Panc1 (cell line): ENCODE results near the gene MBOAT7. TPM values are rescaled to one million over a fixed set of nuclear protein-coding genes. Genes with fewer than 3 reads are reported as not detected.
"Not testable (repeated sequence)": the region's sequence is repeated elsewhere in the genome, so short reads cannot be mapped to it uniquely, and the experiment has no call there.

Source experiments
- ATAC-seq: fragments of 200-7000 bp; cut with Tn5 transposase; 2 replicates; pipeline ENCODE4 v1.9.1; 2020; ENCODE audit warnings: mild to moderate bottlenecking, moderate library complexity
- BruUV-seq: library from RNA; stranded (reverse); fragments of 400-500 nt; replicated peaks from 2 replicates; lab custom pipeline; 2021; lab: Mats Ljungman, UMichigan
- CTCF ChIA-PET: fragments of 300-600 bp; sonication (Branson Sonifier 250); formaldehyde crosslinking; loops from one replicate; lab custom pipeline; 2022; ENCODE audit warnings: antibody characterized with exemption; lab: Charles Lee
- POLR2A ChIA-PET: fragments of 300-600 bp; sonication (Branson Sonifier 250); formaldehyde crosslinking; loops from one replicate; lab custom pipeline; 2022; ENCODE audit warnings: antibody characterized with exemption; lab: Charles Lee
- DNase-seq: peaks from one replicate; pipeline ENCODE4 v3.0.0-alpha.2; 2010; ENCODE audit warnings: low read depth, low spot score
- H3K27ac ChIP-seq: 2 replicates; pipeline ENCODE4 v1.5.1; 2011; ENCODE audit warnings: mild to moderate bottlenecking, low read length, inconsistent platforms
- H3K27me3 ChIP-seq: fragments of 200-500 bp; sonication (Bioruptor generic); 2 replicates; pipeline ENCODE4 v1.6.0; 2014; ENCODE audit warnings: low read length, inconsistent platforms; ENCODE audit not compliant: control insufficient read depth, insufficient read depth
- H3K36me3 ChIP-seq: fragments of 200-500 bp; sonication (Bioruptor generic); 2 replicates; pipeline ENCODE4 v1.5.1; 2014; ENCODE audit warnings: inconsistent platforms, mild to moderate bottlenecking, low read length, moderate library complexity; ENCODE audit not compliant: control insufficient read depth, insufficient read depth
- H3K4me1 ChIP-seq: 2 replicates; pipeline ENCODE4 v1.5.1; 2011; ENCODE audit warnings: inconsistent platforms, mild to moderate bottlenecking, low read length, moderate library complexity; ENCODE audit not compliant: control insufficient read depth, insufficient read depth
- H3K4me3 ChIP-seq, 2 experiments: 2 replicates each; pipeline ENCODE4 v1.5.1; 2011 to 2012; ENCODE audit warnings: low read depth in 2 of 2, low read length in 2 of 2, mild to moderate bottlenecking in 2 of 2, inconsistent platforms in 1 of 2, moderate library complexity in 1 of 2
- H3K9me3 ChIP-seq: fragments of 200-500 bp; sonication (Bioruptor generic); 2 replicates; pipeline ENCODE4 v1.5.1; 2014; ENCODE audit warnings: low read depth, mild to moderate bottlenecking, inconsistent platforms, low read length, moderate library complexity; ENCODE audit not compliant: control insufficient read depth, insufficient read depth
- POLR2AphosphoS5 ChIP-seq: IDR thresholded peaks from 2 replicates; pipeline ENCODE4 v1.6.1; 2012; ENCODE audit warnings: mild to moderate bottlenecking, low read depth, low read length, moderate library complexity
- REST ChIP-seq, 2 experiments: IDR thresholded peaks; 2 replicates each; pipeline ENCODE4 v1.6.1; 2011 to 2012; ENCODE audit warnings: low read depth in 2 of 2, control low read depth in 1 of 2, low read length in 1 of 2, mild to moderate bottlenecking in 1 of 2, moderate library complexity in 1 of 2; ENCODE audit not compliant: insufficient read depth in 1 of 2
- SIN3A ChIP-seq: IDR thresholded peaks from 2 replicates; pipeline ENCODE4 v1.6.1; 2012; ENCODE audit warnings: low read depth, mild to moderate bottlenecking, low read length, moderate library complexity, borderline replicate concordance; ENCODE audit not compliant: insufficient read depth
- TCF7L2 ChIP-seq: IDR thresholded peaks from 2 replicates; pipeline ENCODE4 v1.6.1; 2011; ENCODE audit warnings: mild to moderate bottlenecking, low read depth, low read length, inconsistent platforms
- in situ Hi-C: cut with HindIII; loops from 2 replicates; pipeline ENCODE4 v1.10.0; 2016; ENCODE audit warnings: low sequenced_read_pairs, low pct_unique_long_range_greater_than_20kb
- intact Hi-C: fragments of 100-400 bp; cut with micrococcal nuclease; formaldehyde crosslinking; loops from one replicate; pipeline ENCODE4 v1.10.0; 2022; ENCODE audit not compliant: unreplicated experiment
- total RNA-seq: library from RNA; stranded (reverse); gene quantifications from one replicate; pipeline ENCODE4 v1.2.1, GENCODE V29; 2021; ENCODE audit not compliant: unreplicated experiment
- TF ChIP-seq, protein P1 (sequence below): fragments of 450-650 bp; IDR thresholded peaks from 2 replicates; pipeline ENCODE4 v1.5.1; 2017; ENCODE audit warnings: mild to moderate bottlenecking

Gene MBOAT7
- total RNA-seq, 1 experiment from 2014 or later = 264 TPM

GRCh38 chr19:54207983-54208783 lies 18.8 kb upstream of the MBOAT7 start:
- DNase-seq (no peak), ATAC-seq (peak; percentile 29)
- no peak overlapping the region for H3K4me3 ChIP-seq
- H3K36me3 ChIP-seq = peaks cover 24% of the 10 kb centered on the region
- peaks cover 77% of the 10 kb centered on the region for H3K4me1 ChIP-seq
- ChIA-PET POLR2A (interaction anchor here (0.5 kb wide), 1 partner anchor 1952 kb away, joined by 13 read pairs; no protein-coding TSS in a partner anchor), CTCF (no interaction called here)
- no peaks in the 10 kb centered on the region for H3K9me3 ChIP-seq
- intact Hi-C loops (no loop called here), in situ Hi-C loops (no loop called here)
- H3K27me3 ChIP-seq = no peaks in the 10 kb centered on the region
- TF ChIP-seq REST (IDR thresholded peaks at IDR 0.05; ENCODE audit: insufficient read depth in 1 of 2, low read depth in 2 of 2, low read length in 1 of 2) = no peak
- 0 out of 2 replicates have a peak, but pooled peaks have one; percentile 51 for TF ChIP-seq SIN3A
- TF ChIP-seq POLR2AphosphoS5 = peak; percentile 84
- H3K27ac ChIP-seq = peak overlapping the region; percentile 23
- BruUV-seq = no TSS peak

DNA sequence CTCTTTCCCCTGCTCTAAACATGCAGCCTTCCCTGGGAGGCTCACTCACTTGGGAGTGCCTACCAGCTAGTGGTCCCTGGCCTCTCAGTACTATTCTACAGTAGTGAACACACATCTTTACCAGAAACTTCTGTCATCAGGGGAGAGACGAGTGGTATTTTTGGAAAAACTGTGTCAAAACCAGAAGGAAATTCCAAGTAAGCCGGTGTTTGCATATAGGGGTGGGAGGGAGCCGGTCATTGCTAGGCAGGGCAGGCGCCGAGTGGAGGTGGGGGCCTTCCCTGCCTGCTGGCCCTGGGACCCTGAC lies 18.2 kb upstream of the MBOAT7 start:
- Histone ChIP-seq H3K27me3 (no peaks in the 10 kb centered on the region), H3K36me3 (peaks cover 29% of the 10 kb centered on the region), H3K27ac (peak overlapping the region; percentile 23; the same call in 1 of the 2 replicates), H3K4me1 (peaks cover 83% of the 10 kb centered on the region), H3K9me3 (no peaks in the 10 kb centered on the region), H3K4me3 (no peak overlapping the region)
- CTCF ChIA-PET = no interaction called here
- POLR2A ChIA-PET = no interaction called here
- DNase-seq (no peak), ATAC-seq (no peak)
- TF ChIP-seq SIN3A (no peak), POLR2AphosphoS5 (no peak), REST (IDR thresholded peaks at IDR 0.05; ENCODE audit: insufficient read depth in 1 of 2, low read depth in 2 of 2, low read length in 1 of 2) (no peak), TCF7L2 (no peak)
- TF ChIP-seq, protein P1, sequence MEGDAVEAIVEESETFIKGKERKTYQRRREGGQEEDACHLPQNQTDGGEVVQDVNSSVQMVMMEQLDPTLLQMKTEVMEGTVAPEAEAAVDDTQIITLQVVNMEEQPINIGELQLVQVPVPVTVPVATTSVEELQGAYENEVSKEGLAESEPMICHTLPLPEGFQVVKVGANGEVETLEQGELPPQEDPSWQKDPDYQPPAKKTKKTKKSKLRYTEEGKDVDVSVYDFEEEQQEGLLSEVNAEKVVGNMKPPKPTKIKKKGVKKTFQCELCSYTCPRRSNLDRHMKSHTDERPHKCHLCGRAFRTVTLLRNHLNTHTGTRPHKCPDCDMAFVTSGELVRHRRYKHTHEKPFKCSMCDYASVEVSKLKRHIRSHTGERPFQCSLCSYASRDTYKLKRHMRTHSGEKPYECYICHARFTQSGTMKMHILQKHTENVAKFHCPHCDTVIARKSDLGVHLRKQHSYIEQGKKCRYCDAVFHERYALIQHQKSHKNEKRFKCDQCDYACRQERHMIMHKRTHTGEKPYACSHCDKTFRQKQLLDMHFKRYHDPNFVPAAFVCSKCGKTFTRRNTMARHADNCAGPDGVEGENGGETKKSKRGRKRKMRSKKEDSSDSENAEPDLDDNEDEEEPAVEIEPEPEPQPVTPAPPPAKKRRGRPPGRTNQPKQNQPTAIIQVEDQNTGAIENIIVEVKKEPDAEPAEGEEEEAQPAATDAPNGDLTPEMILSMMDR = no peak
- intact Hi-C loops (no loop called here), in situ Hi-C loops (no loop called here)
- BruUV-seq = no TSS peak

DNA sequence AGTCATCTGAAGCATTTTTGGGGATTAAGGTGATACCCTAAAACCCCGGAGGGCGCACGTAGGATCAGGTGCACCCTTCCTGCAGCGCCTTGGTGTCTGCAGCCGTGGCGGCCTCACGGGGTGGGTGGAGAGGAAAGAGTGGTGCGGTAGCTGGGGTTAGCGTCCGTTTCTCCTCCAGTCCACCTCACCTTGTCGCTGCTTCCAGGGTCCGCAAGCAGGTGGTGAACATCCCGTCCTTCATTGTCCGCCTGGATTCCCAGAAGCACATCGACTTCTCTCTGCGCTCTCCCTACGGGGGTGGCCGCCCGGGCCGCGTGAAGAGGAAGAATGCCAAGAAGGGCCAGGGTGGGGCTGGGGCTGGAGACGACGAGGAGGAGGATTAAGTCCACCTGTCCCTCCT lies 17.8 kb upstream of the MBOAT7 start:
- H3K27ac ChIP-seq, H3K4me3 ChIP-seq, intact Hi-C loops, ATAC-seq, in situ Hi-C loops, H3K9me3 ChIP-seq, BruUV-seq, DNase-seq, H3K27me3 ChIP-seq, CTCF ChIA-PET, POLR2A ChIA-PET: not testable (repeated sequence)
- peaks cover 34% of the 10 kb centered on the region for H3K36me3 ChIP-seq
- peaks cover 87% of the 10 kb centered on the region for H3K4me1 ChIP-seq
